Activated CD4-positive, alpha-beta T cell treated with anti-CD3 and anti-CD28 coated beads, Interleukin-2, amount 50 U/mL, for 16 hours (primary cell): ENCODE measurements around the gene YTHDF1.

Source experiments
- DNase-seq: peaks from one replicate; pipeline ENCODE4 v3.0.0-alpha.2; 2020

Gene YTHDF1

GRCh38 chr20:63154395-63154794 is 61.5 kb downstream of the YTHDF1 start:
- no peak for DNase-seq

GRCh38 chr20:63153254-63154221 is 62.4 kb downstream of the YTHDF1 start:
- no peak for DNase-seq

- DNase-seq: no peak
These were observed 63.3 kb downstream of the YTHDF1 start for GRCh38 chr20:63152322-63153253.

GRCh38 chr20:63151554-63152321 is 64.2 kb downstream of the YTHDF1 start:
- DNase-seq: no peak

- no peak for DNase-seq
These were observed 64.9 kb downstream of the YTHDF1 start for GRCh38 chr20:63150911-63151531.

GRCh38 chr20:63150391-63150898 is 65.5 kb downstream of the YTHDF1 start:
- DNase-seq: no peak

- DNase-seq: no peak
These were observed 66.3 kb downstream of the YTHDF1 start for GRCh38 chr20:63149531-63150192.

- DNase-seq: no peak
These were observed 67.2 kb downstream of the YTHDF1 start for GRCh38 chr20:63148696-63149095.

GRCh38 chr20:63147532-63147931 is 68.4 kb downstream of the YTHDF1 start:
- no peak for DNase-seq
